ENCODE data around the gene RAB10.
"Not testable (repeated sequence)": the region's sequence is repeated elsewhere in the genome, so short reads cannot be mapped to it uniquely, and the experiment has no call there.

Gene RAB10

DNA sequence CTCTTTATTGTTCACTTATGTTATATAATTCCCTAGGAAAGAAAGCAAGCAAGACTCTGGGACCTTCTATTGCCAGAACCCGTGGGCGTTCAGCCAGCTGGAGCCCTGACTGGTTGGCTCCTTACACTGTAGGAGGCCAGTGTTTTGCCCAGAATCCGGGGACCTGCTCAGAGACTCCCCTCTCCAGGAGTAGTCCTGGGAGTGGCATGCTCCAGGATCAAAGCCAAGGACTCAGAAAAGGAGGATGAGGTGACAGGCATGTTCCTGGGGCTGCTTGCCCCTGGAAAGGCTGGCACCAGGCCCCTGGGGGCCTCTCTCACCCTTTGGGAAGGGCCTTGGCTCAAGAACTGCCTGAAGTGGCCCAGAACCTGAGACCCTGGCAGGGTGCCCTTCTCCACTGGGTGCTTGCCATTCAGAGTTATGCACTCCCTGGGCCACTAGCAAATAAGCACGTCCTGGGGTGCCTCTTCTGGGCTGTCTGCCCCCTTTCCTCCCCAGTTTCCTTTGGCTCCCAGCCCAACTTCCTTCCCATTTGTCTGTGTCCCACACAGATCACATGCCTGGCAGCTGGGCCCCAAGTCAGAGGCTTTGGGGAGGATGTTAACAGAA, 32.0 kb upstream of the RAB10 start:
- no peaks in the 10 kb centered on the region for H3K36me3 ChIP-seq (ENCODE audit: control insufficient read depth in 1 of 2, insufficient read depth in 2 of 2, low read length in 2 of 2)
- H3K27ac ChIP-seq (ENCODE audit: low read length), result peak overlapping the region; percentile 67
- no peaks in the 10 kb centered on the region for H3K9me3 ChIP-seq (ENCODE audit: control insufficient read depth in 1 of 2, low read length in 2 of 2)
- H3K4me1 ChIP-seq (ENCODE audit: control insufficient read depth in 1 of 2, insufficient read depth in 2 of 2, low read length in 2 of 2), result peaks cover 12 to 15% of the 10 kb centered on the region in 2 donors
- H3K4me3 ChIP-seq (ENCODE audit: low read depth in 1 of 2, low read length in 2 of 2), result no peak overlapping the region
- H3K27me3 ChIP-seq (ENCODE audit: low read depth, low read length), result no peaks in the 10 kb centered on the region

DNA sequence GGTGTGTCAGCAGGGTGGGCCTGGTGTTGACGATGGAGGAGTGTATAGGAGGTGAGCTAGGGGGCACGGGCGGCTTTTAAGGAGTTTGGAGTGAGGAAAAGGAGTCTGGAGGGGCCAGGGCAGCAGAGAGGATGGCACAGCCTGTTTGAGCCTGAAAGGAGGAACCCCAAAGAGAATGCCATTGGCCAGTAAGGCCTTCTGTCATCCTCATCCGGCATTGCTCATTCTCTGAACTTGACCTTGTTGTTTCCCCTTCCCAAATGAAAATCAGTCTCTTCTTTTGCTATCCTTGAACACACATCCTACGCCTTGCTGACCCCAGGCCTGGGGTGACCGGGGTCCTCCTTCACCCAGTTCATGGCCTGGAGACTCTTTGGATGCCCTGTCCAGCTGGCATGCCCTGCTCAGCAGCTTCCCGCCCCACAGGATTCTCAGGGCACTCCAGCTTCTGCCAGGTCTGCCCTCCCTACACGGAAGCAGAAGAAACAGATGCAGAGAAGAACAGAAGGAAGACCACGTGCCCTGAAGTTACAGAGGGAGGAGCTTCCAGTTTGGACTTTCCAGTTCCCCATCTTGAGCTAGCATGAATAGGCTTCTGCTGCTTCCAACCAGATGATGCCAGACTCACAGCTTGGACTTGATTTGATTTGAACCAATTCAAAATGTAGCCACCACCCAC, 31.1 kb upstream of the RAB10 start:
- H3K27ac ChIP-seq (ENCODE audit: low read length), result no peak overlapping the region
- H3K36me3 ChIP-seq (ENCODE audit: control insufficient read depth in 1 of 2, insufficient read depth in 2 of 2, low read length in 2 of 2), result no peaks in the 10 kb centered on the region
- H3K27me3 ChIP-seq (ENCODE audit: low read depth, low read length), result no peaks in the 10 kb centered on the region
- H3K4me1 ChIP-seq (ENCODE audit: control insufficient read depth in 1 of 2, insufficient read depth in 2 of 2, low read length in 2 of 2), result peaks cover 12 to 15% of the 10 kb centered on the region in 2 donors
- H3K4me3 ChIP-seq (ENCODE audit: low read depth in 1 of 2, low read length in 2 of 2), result no peak overlapping the region
- no peaks in the 10 kb centered on the region for H3K9me3 ChIP-seq (ENCODE audit: control insufficient read depth in 1 of 2, low read length in 2 of 2)

DNA sequence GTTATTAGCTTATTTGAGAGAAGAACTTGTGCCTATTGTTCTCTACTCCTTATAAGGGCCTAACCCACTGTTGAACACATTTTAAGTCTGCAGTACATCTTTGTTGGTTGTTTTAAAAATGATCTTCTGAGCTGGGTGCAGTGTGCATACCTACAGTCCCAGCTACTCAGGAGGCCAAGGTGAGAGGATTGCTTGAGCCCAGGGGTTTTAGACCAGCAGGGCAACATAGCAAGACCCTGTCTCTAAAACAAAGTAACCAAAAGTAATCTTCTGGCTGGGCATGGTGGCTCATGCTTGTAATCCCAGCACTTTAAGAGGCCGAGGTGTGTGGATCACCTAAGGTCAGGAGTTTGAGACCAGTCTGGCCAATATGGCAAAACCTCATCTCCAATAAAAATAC, 25.8 kb upstream of the RAB10 start:
- Histone ChIP-seq H3K36me3 (ENCODE audit: control insufficient read depth in 1 of 2, insufficient read depth in 2 of 2, low read length in 2 of 2) (no peaks in the 10 kb centered on the region), H3K4me3 (ENCODE audit: low read depth in 1 of 2, low read length in 2 of 2) (no peak overlapping the region), H3K9me3 (ENCODE audit: control insufficient read depth in 1 of 2, low read length in 2 of 2) (no peaks in the 10 kb centered on the region), H3K27ac (ENCODE audit: low read length) (no peak overlapping the region), H3K27me3 (ENCODE audit: low read depth, low read length) (no peaks in the 10 kb centered on the region), H3K4me1 (ENCODE audit: control insufficient read depth in 1 of 2, insufficient read depth in 2 of 2, low read length in 2 of 2) (no peaks in the 10 kb centered on the region)

DNA sequence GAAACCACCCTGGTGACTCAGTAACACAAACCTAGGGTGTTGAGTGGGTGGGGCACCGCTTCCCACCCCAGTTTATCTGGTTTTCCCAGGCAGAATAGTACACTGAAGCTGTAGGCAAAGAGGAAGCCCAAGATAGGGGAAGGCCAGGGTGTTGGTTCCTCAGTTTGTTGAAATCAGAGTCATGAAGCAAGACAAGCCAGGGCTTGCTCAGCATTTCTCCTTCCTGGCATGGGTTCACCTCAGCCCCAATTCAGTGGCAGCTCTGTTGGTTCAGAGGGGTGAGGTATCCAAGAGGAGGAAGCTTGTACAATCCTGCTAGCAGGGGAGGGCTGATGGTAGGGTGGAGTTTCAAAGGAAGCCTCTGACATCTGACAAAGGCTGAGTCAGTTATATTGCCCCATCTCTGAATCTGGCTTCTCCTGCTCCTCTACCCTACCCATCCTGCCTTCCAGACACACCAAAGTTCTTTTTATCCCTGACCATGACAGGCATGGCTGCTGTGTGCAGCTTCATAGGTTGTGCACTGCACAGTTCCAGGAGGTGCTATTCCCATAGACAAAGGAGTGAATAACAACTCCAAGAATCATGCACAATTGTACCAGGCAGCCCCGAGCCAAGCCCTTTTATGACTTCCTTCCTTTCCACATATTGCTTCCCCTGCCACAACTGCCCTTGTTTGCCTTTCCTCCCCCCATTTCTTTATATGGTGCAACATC, 24.9 kb upstream of the RAB10 start:
- H3K4me1 ChIP-seq (ENCODE audit: control insufficient read depth in 1 of 2, insufficient read depth in 2 of 2, low read length in 2 of 2), result no peaks in the 10 kb centered on the region

DNA sequence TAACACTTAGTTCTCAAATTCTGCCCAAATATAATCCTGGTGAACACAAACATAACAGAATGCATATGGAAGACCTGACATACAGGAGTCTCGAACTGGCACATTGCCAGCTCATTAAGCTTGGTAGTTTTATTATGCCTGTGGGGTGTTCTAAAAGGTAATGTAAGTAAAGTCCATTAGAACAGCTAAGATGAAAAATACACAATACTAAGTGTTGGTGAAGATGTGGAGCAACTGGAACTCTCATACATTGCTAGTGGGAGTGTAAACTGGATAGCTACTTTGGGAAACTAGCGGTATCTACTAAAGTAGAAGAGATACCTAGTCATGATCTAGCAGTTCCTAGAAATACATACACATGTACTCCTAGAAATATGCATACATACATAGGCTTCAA, 24.3 kb upstream of the RAB10 start:
- Histone ChIP-seq H3K9me3 (ENCODE audit: control insufficient read depth in 1 of 2, low read length in 2 of 2) (no peaks in the 10 kb centered on the region), H3K4me3 (ENCODE audit: low read depth in 1 of 2, low read length in 2 of 2) (no peak overlapping the region), H3K36me3 (ENCODE audit: control insufficient read depth in 1 of 2, insufficient read depth in 2 of 2, low read length in 2 of 2) (no peaks in the 10 kb centered on the region), H3K4me1 (ENCODE audit: control insufficient read depth in 1 of 2, insufficient read depth in 2 of 2, low read length in 2 of 2) (no peaks in the 10 kb centered on the region), H3K27me3 (ENCODE audit: low read depth, low read length) (no peaks in the 10 kb centered on the region), H3K27ac (ENCODE audit: low read length) (no peak overlapping the region)

More for the DNA sequence above, 24.9 kb upstream of the RAB10 start:
- Histone ChIP-seq H3K36me3 (ENCODE audit: control insufficient read depth in 1 of 2, insufficient read depth in 2 of 2, low read length in 2 of 2) (no peaks in the 10 kb centered on the region), H3K9me3 (ENCODE audit: control insufficient read depth in 1 of 2, low read length in 2 of 2) (no peaks in the 10 kb centered on the region), H3K27me3 (ENCODE audit: low read depth, low read length) (no peaks in the 10 kb centered on the region), H3K4me3 (ENCODE audit: low read depth in 1 of 2, low read length in 2 of 2) (no peak overlapping the region), H3K27ac (ENCODE audit: low read length) (no peak overlapping the region)

DNA sequence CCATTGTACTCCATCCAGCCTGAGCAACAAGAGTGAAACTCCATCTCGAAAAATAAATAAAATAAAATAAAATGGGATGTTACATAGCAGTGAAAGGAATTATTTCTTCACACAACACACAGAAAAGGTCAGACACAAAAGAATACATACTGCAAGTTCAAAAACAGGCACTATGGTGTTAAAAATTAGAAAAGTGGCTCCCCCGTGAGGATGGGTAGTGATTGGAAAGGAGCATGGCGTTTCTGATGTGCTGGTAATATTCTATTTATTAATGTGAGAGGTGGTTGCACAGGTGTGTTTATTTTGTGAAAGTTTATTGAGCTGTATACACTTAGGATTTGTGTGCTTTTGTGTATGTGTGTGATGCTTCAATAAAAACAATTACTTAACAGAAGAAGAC, 22.9 kb upstream of the RAB10 start:
- Histone ChIP-seq H3K27ac (ENCODE audit: low read length) (no peak overlapping the region), H3K4me1 (ENCODE audit: control insufficient read depth in 1 of 2, insufficient read depth in 2 of 2, low read length in 2 of 2) (no peaks in the 10 kb centered on the region), H3K9me3 (ENCODE audit: control insufficient read depth in 1 of 2, low read length in 2 of 2) (no peaks in the 10 kb centered on the region), H3K36me3 (ENCODE audit: control insufficient read depth in 1 of 2, insufficient read depth in 2 of 2, low read length in 2 of 2) (no peaks in the 10 kb centered on the region), H3K27me3 (ENCODE audit: low read depth, low read length) (no peaks in the 10 kb centered on the region), H3K4me3 (ENCODE audit: low read depth in 1 of 2, low read length in 2 of 2) (no peak overlapping the region)

DNA sequence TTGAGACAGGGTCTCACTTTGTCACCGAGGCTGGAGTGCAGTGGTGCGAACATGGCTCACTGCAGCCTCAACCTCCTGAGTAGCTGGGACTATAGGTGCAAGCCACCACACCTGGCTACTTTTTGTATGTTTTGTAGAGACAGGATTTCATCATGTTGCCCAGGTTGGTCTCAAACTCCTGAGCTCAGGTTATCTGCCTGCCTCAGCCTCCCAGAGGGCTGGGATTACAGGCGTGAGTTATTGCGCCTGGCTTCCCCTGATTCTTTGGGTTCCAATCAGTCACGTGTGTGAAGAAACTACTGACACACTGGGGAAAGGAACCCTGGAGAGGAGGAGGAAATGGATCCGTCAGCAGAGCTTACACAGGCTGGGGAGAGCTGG, 22.3 kb upstream of the RAB10 start:
- H3K9me3 ChIP-seq (ENCODE audit: control insufficient read depth in 1 of 2, low read length in 2 of 2), result no peaks in the 10 kb centered on the region
- no peaks in the 10 kb centered on the region for H3K27me3 ChIP-seq (ENCODE audit: low read depth, low read length)
- H3K4me3 ChIP-seq (ENCODE audit: low read depth in 1 of 2, low read length in 2 of 2), result no peak overlapping the region
- no peaks in the 10 kb centered on the region for H3K4me1 ChIP-seq (ENCODE audit: control insufficient read depth in 1 of 2, insufficient read depth in 2 of 2, low read length in 2 of 2)
- no peaks in the 10 kb centered on the region for H3K36me3 ChIP-seq (ENCODE audit: control insufficient read depth in 1 of 2, insufficient read depth in 2 of 2, low read length in 2 of 2)
- H3K27ac ChIP-seq (ENCODE audit: low read length), result no peak overlapping the region

DNA sequence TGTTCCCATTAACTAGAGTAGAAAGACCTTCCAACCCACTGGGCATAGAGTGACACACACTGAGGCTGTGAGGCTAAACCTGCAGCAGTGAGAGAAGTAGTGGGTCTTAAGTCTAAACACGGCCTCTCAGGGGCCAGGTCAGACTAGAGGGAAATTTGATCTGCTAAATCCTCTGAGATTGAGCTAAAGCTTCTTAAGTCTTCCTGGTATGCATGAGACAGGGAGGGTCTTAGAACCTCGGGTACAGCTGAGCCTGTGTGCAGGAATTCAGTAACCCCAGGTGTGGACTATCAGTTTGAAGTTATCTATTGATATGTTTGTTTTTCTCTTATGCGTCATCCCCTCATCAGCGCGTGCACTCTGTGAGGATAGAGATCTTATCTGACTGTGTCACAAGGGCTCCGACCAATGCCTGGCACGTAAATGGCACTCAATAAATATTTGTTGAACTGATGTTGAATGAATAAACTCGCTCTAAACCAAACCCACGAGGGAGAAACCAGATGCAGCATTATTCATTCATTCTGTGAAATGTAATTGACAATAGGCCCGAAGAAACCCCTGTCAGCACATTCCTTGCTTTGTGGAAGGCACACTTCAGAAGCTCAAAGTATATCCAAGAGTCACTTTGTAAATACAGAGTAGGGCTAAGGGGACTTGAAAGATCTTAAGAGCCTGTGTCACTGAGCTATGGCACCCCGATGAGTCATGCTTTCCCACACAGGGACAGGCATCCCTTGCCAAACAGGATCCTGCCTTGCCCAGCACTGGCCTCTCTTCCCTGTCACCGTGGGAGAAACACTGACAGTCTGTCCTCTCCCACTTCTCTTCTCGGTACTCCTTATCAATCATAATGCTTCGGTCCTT, 21.7 kb upstream of the RAB10 start:
- H3K27me3 ChIP-seq (ENCODE audit: low read depth, low read length), result no peaks in the 10 kb centered on the region
- no peak overlapping the region for H3K4me3 ChIP-seq (ENCODE audit: low read depth in 1 of 2, low read length in 2 of 2)
- no peaks in the 10 kb centered on the region for H3K36me3 ChIP-seq (ENCODE audit: control insufficient read depth in 1 of 2, insufficient read depth in 2 of 2, low read length in 2 of 2)
- no peaks in the 10 kb centered on the region for H3K9me3 ChIP-seq (ENCODE audit: control insufficient read depth in 1 of 2, low read length in 2 of 2)
- H3K27ac ChIP-seq (ENCODE audit: low read length), result no peak overlapping the region
- H3K4me1 ChIP-seq (ENCODE audit: control insufficient read depth in 1 of 2, insufficient read depth in 2 of 2, low read length in 2 of 2), result no peaks in the 10 kb centered on the region

DNA sequence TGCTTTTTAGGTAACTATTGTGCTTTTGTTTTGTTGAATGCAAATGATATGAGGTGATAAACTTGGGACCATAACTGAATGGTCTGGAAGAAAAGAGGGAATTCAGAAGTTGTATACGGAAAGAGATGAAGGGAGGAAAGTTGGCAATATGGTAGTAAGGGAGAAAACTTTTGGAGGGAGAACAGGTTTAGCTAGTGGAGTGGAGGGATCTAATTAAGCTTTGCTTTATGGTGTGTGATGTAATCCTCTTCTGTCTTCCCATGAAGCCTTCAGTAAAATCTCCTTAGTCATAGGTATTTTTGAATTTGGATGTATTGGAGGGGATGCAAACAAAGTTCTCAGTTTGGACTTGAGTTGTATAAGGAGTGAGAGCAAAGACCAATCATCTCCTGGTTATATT, 20.2 kb upstream of the RAB10 start:
- no peaks in the 10 kb centered on the region for H3K9me3 ChIP-seq (ENCODE audit: control insufficient read depth in 1 of 2, low read length in 2 of 2)
- no peaks in the 10 kb centered on the region for H3K36me3 ChIP-seq (ENCODE audit: control insufficient read depth in 1 of 2, insufficient read depth in 2 of 2, low read length in 2 of 2)
- H3K27ac ChIP-seq (ENCODE audit: low read length), result no peak overlapping the region
- no peak overlapping the region for H3K4me3 ChIP-seq (ENCODE audit: low read depth in 1 of 2, low read length in 2 of 2)
- no peaks in the 10 kb centered on the region for H3K27me3 ChIP-seq (ENCODE audit: low read depth, low read length)
- H3K4me1 ChIP-seq (ENCODE audit: control insufficient read depth in 1 of 2, insufficient read depth in 2 of 2, low read length in 2 of 2), result peaks cover 9 to 10% of the 10 kb centered on the region in 2 donors

DNA sequence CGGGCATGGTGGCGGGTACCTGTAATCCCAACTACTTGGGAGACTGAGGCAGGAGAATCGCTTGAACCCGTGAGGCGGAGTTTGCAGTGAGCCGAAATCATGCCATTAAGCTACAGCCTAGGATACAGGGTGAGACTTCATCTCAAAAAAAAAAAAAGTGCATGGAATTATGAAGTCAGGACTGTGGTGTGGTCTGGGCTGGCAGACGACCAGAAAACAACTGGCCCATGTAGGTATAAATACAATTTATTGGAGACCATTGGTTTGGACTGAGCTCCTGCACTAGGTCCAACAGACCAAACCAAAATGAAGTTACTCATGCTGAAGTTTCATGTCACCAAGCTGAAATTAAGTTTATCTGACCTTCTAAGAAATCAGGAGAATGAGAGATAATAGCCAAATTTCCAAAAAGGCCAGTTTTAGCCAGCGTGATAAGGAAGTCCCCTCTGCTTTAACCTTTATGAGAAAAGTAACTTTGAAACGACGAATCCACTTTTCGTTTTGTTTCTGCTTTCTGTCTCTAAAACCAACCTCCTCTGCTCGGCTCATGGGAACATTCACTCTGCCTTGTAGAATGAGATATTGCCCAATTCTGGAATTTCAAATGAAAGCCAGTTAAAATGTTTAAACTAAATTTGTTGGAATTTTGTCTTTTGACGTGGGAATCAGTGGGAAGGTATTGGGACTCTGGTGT, 17.7 kb upstream of the RAB10 start:
- H3K36me3 ChIP-seq (ENCODE audit: control insufficient read depth in 1 of 2, insufficient read depth in 2 of 2, low read length in 2 of 2), result no peaks in the 10 kb centered on the region
- H3K27ac ChIP-seq (ENCODE audit: low read length), result no peak overlapping the region
- H3K4me3 ChIP-seq (ENCODE audit: low read depth in 1 of 2, low read length in 2 of 2), result no peak overlapping the region
- H3K4me1 ChIP-seq (ENCODE audit: control insufficient read depth in 1 of 2, insufficient read depth in 2 of 2, low read length in 2 of 2), result peaks cover 9 to 11% of the 10 kb centered on the region in 2 donors
- H3K27me3 ChIP-seq (ENCODE audit: low read depth, low read length), result no peaks in the 10 kb centered on the region
- no peaks in the 10 kb centered on the region for H3K9me3 ChIP-seq (ENCODE audit: control insufficient read depth in 1 of 2, low read length in 2 of 2)

DNA sequence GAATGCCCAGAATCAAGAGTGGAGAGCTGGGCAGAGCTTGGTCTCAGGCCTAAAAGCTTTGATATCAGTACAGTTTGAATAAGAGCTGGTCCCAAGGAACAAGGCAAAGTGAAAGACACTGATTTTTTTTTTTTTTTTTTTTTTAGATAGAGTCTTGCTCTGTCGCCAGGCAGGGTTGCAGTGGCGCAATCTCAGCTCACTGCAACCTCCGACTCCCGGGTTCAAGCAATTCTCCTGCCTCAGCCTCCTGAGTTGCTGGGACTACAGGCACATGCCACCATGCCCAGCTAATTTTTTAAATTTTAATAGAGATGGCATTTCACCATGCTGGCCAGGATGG, 17.2 kb upstream of the RAB10 start:
- not testable (repeated sequence) for H3K27me3 ChIP-seq (ENCODE audit: low read depth, low read length); H3K36me3 ChIP-seq (ENCODE audit: control insufficient read depth in 1 of 2, insufficient read depth in 2 of 2, low read length in 2 of 2); H3K27ac ChIP-seq (ENCODE audit: low read length); H3K9me3 ChIP-seq (ENCODE audit: control insufficient read depth in 1 of 2, low read length in 2 of 2); H3K4me3 ChIP-seq (ENCODE audit: low read depth in 1 of 2, low read length in 2 of 2)
- peaks cover 9 to 11% of the 10 kb centered on the region in 2 donors for H3K4me1 ChIP-seq (ENCODE audit: control insufficient read depth in 1 of 2, insufficient read depth in 2 of 2, low read length in 2 of 2)

Measured in muscle layer of duodenum (tissue), 2 donors.